ENCODE measurements around the gene SGIP1.
"Not testable (repeated sequence)": the region's sequence is repeated elsewhere in the genome, so short reads cannot be mapped to it uniquely, and the experiment has no call there.

SGIP1 gene

DNA sequence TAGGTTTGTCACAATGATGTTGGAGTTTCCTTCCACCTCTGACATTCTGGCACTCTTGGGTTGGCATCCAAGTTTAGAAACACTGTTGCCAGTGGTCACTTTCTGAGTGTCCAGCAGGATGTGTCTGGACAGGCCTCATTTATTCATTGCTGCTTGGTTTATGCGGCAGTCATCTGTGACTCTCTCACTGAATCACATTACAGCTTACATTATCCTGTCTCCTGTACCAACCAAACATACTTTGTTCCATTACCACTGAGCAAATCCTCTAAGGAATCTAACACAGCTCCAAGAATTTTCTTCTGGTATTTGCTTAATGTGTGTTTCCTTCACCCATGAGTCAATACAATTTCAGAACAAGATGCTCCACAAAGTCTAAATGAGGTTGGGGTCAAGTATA, 19.9 kb downstream of the SGIP1 start:
- peak; percentile 29 for DNase-seq (ENCODE audit: low read depth)

GRCh38 chr1:66556161-66556611, 22.2 kb downstream of the SGIP1 start:
- DNase-seq (ENCODE audit: low read depth) = no peak

DNA sequence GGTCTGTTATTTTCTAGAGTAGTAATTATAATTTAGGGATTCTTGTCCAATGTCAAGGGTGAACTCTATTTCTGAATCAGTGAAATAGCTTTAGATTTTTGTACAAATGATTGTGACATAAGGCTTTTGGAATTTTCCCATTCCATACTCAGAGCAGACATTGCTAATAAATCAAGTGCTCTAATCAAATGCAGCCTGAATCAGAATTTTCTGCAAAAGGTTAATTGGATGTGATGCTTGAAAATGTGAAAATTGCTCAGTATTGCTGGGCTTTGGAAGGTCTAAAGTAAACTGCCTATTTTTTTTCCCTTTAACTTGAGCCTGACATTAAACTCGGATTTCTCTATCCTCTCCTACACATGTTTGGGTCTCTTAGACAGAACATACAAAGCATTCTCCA, 23.2 kb downstream of the SGIP1 start:
- peak; percentile 37 for DNase-seq (ENCODE audit: low read depth)

DNA sequence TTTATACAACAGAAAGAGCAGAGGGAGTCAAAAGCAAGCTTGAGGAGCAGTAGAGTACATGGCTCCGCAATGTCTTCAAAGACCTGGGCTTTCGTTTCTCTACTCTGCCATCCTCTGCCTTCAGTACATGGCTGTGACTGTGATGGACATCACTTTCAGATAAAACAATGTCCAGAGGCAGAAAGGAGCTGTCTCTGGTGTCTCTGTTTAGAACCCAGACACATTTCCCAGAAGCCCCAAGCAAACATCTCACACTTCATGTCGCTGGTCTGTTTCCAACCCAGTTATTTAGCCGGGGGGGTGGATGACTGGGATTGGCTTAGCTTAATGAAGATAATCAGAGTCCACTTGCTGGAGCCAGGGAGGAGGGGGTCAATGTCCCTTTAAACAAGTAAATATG, 25.6 kb downstream of the SGIP1 start:
- no peak for DNase-seq (ENCODE audit: low read depth)

- no peak for DNase-seq (ENCODE audit: low read depth)
Observed at GRCh38 chr1:66562561-66562960, 28.6 kb downstream of the SGIP1 start.

DNA sequence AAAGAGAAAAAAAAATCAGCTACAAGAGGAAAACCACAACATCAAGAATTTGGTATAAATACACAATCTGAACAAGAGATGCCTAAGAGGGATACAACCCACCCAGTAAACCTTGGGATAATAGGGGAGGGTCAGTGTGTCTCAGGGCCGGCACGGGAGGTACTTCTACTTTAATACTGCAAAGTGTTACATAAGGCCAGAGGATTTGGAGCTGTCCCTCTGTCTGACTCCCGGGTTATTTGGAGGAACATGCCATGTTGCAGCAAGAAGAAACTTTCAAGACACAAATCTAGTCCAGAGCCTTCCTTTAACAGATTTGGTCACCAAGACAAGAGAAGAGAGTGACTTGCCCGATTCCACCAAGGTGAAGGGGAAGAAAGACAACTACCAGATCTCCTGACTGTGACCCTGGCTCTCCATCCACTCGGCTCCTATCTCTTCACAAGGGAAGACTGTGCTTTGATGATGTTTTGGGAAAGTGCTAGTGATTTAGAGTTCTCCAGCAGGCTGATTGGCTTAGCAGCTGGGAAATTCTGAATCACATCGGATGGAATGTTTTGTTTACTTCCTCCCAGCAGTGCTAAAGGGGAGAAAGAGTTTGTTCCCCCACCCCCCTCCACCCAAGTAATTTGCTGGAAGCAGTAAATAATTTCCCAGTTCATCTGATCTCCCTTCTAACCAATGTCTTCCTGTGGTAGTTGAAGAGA, 29.3 kb downstream of the SGIP1 start:
- peak; percentile 94 for DNase-seq (ENCODE audit: low read depth)

DNA sequence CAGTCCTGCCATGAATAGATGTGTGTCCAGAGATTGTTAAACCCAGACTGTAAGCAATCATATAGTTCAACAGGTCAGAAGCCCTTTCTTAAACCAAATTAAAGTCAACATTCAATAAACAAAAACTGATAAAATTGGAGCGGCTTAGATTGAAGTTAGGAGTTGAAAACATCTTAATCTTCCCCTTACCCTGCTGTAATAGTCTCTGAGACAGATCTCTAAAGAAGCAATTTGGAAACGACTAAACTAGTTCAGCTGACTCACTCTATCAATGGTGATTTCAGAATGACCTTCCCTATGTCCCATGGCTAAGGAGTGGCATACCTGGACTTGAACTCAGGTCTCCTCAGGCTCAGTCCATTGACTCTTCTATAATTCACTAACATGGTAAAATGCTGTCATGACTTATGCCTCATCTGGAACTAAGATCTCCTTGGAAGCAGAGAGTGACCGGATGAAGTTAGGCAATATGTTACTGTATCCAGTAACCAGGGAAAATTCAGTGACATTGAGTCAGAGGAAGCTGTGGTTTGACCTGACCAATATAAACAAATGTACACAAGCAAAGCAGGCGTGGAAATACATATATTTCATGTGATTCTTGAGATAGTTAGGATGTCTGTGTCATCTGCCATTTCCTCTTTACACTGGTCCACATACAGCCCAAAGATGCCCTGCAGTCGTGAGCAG, 30.1 kb downstream of the SGIP1 start:
- DNase-seq (ENCODE audit: low read depth) = peak; percentile 96

DNA sequence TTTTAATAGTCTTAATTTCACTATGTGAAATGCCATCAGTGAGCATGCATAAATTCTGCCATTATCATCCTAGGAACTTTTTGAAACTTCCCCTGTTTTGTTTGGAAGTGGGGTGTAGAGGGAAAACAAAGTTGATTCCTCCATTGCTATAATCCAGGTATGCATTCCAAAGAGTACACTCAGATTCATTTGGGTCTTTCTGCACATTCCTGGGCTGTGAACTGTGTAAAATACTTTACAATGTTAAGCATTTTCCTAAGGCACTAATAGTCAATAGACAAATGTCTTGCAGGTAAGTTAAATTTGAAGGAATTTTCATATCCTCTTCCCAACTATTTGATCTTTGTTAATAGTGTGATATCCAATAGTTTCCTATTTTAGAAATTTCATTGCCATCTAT, 36.2 kb downstream of the SGIP1 start:
- DNase-seq (ENCODE audit: low read depth) = no peak

- DNase-seq (ENCODE audit: low read depth) = peak; percentile 58
Observed at GRCh38 chr1:66571789-66572188, 37.8 kb downstream of the SGIP1 start.

GRCh38 chr1:66575739-66576138, 41.8 kb downstream of the SGIP1 start:
- peak; percentile 98 for DNase-seq (ENCODE audit: low read depth)

- peak; percentile 84 for DNase-seq (ENCODE audit: low read depth)
Observed at GRCh38 chr1:66576645-66577044, 42.7 kb downstream of the SGIP1 start.

DNA sequence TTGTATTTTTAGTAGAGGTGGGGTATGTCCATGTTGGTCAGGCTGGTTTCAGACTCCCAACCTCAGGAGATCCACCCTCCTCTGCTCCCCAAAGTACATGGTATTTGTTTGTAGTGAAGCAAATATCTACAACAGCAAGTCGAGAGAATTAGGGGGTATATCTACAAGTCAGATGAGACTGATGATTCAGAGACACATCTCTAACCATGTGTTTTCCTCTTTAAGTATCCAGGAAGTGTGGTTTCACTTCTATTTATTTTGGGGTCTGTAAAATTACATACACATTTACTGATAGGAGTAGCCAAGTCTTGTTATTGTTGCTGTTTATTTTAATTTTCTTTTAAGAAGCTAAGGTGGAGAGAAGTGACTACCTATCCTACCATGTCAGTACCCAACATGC, 44.9 kb downstream of the SGIP1 start:
- DNase-seq (ENCODE audit: low read depth) = no peak

- no peak for DNase-seq (ENCODE audit: low read depth)
Observed at GRCh38 chr1:66580081-66580480, 46.1 kb downstream of the SGIP1 start.

DNA sequence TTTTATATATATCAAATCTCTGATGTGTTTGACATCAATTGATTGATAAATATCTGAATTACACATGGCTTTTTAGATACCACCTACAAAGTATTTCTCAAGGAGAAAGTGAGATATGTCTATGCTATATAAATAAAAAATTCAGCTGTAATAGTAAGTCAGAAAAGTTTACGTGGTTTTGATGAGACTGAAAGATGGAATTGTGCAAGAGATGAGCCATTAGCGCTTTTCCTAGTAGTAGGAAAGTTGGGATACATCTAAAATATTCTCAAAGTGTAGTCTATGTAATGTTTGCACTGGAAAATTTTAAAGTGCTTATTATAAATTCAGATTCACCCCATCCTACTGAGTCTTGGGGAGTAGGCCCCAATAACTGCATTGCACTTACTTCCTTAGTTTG, 49.1 kb downstream of the SGIP1 start:
- DNase-seq (ENCODE audit: low read depth) = peak; percentile 28

DNA sequence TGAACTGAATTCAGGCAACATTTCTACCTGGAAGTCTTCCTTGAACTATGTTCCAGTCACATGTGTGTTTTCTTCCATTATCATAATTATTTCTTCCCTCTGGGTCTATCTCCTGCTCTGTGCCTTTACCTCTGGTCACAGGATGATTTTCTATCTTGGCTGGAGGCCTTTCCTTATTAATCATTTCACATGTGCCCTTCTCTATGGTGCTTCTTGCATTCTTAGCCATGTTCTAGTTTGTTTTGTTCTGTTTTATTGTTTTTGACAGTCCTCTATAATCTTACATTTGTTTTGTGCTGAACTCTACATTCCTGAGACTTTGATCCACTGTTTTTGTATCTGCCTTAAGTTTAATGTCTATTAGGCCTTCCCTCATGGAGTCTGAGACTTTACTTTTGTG, 51.0 kb downstream of the SGIP1 start:
- DNase-seq (ENCODE audit: low read depth) = no peak

GRCh38 chr1:66589326-66589725, 55.4 kb downstream of the SGIP1 start:
- DNase-seq (ENCODE audit: low read depth) = no peak

DNA sequence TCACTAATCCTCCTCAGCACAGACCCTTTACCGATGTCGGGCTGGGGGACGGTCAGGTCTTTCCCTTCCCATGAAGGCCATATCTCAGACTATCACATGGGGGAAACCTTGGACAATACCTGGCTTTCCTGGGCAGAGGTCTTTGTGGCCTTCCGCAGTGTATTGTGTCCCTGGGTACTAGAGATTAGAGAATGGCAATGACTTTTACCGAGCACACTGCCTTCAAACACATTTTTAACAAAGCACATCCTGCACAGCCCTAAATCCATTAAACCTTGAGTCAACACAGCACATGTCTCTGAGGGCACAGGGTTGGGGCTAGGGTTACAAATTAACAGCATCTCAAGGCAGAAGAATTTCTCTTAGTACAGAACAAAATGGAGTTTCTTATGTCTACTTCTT, 58.2 kb downstream of the SGIP1 start:
- not testable (repeated sequence) for DNase-seq (ENCODE audit: low read depth)

- no peak for DNase-seq (ENCODE audit: low read depth)
Observed at GRCh38 chr1:66596191-66596590, 62.2 kb downstream of the SGIP1 start.

- no peak for DNase-seq (ENCODE audit: low read depth)
Observed at GRCh38 chr1:66597500-66597899, 63.5 kb downstream of the SGIP1 start.

GRCh38 chr1:66598670-66599069, 64.7 kb downstream of the SGIP1 start:
- peak; percentile 69 for DNase-seq (ENCODE audit: low read depth)

- DNase-seq (ENCODE audit: low read depth) = peak; percentile 41
Observed at GRCh38 chr1:66599346-66599745, 65.4 kb downstream of the SGIP1 start.

DNA sequence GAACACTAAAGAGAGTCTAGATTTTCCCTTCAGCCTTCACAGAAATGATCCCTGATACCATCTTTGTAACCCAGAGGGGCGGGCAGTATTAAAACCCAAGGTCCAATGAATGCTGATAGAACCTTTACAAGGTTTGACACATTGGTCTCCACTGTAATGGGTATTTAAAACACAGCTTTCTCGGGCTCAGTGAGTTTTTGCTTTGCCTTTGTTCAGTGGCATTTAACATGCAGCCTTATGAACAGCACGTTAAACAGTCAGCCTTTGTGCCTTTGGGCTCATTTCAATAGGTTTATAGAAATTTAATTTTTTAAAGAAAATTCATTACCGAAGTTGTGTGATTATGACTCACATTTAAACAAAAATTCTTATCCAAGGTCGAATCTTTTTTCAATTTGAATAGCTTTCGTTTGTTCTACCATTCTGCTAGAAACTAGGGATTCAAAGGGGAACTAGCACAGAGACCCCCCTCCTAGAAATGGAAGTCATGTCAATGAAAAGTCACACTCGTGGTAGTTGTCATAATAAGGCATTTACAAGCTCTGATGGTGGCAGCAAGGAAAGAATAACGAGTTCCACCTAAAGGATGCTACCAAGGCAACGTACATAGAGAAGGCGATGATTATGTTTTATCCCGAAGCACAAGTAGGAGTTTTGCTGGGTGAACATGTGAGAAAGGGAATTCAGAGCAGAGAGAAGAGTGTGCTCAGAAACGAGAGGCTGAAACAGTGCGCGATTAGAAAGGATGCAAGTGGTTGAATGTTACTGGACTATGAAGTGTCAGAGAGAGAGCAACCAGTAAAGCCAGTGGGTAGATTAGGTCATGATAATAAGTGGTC, 66.2 kb downstream of the SGIP1 start:
- no peak for DNase-seq (ENCODE audit: low read depth)
